Testis (tissue), 3 donors: ENCODE data around the gene TMEM185B. TPM values are rescaled to one million over a fixed set of nuclear protein-coding genes. Genes with fewer than 3 reads are reported as not detected.

Experiments used
- DNase-seq: peaks from one replicate; pipeline ENCODE4 v3.0.0-alpha.2; 2019
- H3K27ac ChIP-seq, 2 donors: fragments of 200-600 bp; sonication (generic); one replicate each; pipeline ENCODE4 v1.5.1; 2019
- H3K27me3 ChIP-seq: fragments of 200-600 bp; sonication (generic); one replicate; pipeline ENCODE4 v1.5.1; 2019
- H3K36me3 ChIP-seq: fragments of 200-600 bp; sonication (generic); one replicate; pipeline ENCODE4 v1.5.1; 2017; ENCODE audit warnings: low read depth; ENCODE audit errors: missing control alignments
- H3K4me1 ChIP-seq: fragments of 200-600 bp; sonication (generic); one replicate; pipeline ENCODE4 v1.5.1; 2019
- H3K4me3 ChIP-seq, 2 donors: fragments of 200-600 bp; sonication (generic); one replicate each; pipeline ENCODE4 v1.5.1; 2017 to 2019
- H3K9me3 ChIP-seq: fragments of 200-600 bp; sonication (generic); one replicate; pipeline ENCODE4 v1.5.1; 2017
- POLR2A ChIP-seq: fragments of 450-650 bp; IDR thresholded peaks from one replicate; pipeline ENCODE4 v1.6.1; 2017; ENCODE audit warnings: antibody characterized with exemption, mild to moderate bottlenecking, moderate library complexity
- WGBS, 2 donors: methylation state at CpG; one replicate each; pipeline ENCODE4 v1.1.5; 2018; 5-methylcytosine and 5-hydroxymethylcytosine counted together
- intact Hi-C: fragments of 100-400 bp; cut with DNase I; formaldehyde crosslinking; loops from one replicate; pipeline ENCODE4 v1.15.1; 2023; ENCODE audit warnings: low total_unique reads
- polyA plus RNA-seq: library from polyadenylated mRNA; stranded (reverse); fragments of 350-450 nt; fragmentation: Illumina TruSeq; extraction: RNeasy Lipid Tissue Mini Kit (QIAGEN cat#74804); gene quantifications from one replicate; pipeline ENCODE4 v1.2.3, GENCODE V29; 2014; ENCODE audit warnings: low read depth, low replicate concordance; ENCODE audit not compliant: insufficient read depth
- total RNA-seq, 2 donors: library from RNA; depleted of rRNA; stranded (reverse); fragments of >200 nt; gene quantifications; one replicate each; pipeline ENCODE4 v1.2.3, GENCODE V29; 2016
- TF ChIP-seq, protein P1 (sequence below), 3 experiments: fragments of 450-650 bp in 2 of 3; fragments of 200-600 bp in 1 of 3; sonication (generic) in 1 of 3; IDR thresholded peaks; one replicate each; pipeline ENCODE4 v1.5.1; 2016 to 2019; ENCODE audit warnings: antibody characterized with exemption in 3 of 3, mild to moderate bottlenecking in 2 of 3, moderate library complexity in 1 of 3

The TMEM185B gene
- total and polyA plus RNA-seq, 3 donors from 2014 or later = 41.2 to 72.5 (median 63.4) TPM

DNA sequence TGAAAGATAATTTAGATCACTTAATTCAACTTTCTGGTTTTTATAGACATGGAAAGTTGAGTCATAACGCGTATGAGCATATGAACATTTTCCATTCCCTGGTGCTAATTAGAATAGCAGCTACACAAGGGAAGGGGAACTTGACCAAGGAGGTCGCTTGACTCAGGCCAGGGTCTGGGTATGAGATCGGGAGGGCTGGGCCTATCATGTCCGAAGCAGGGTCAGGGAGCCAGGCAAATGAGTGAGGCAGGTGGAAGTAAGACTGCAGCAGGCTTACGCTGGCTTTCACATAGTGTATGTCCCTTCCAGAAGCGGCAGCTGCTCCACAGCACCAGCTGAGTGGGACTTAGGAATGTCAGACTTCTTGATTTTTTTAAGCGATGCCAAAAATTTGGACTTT, 44.1 kb upstream of the TMEM185B start:
- Histone ChIP-seq H3K27me3 (no peaks in the 10 kb centered on the region), H3K27ac (no peak overlapping the region), H3K36me3 (no peaks in the 10 kb centered on the region), H3K4me1 (peaks cover 2% of the 10 kb centered on the region), H3K4me3 (no peak overlapping the region), H3K9me3 (no peaks in the 10 kb centered on the region)
- 90 to 94% methylated on average over 8 of the region's 8 CpGs for WGBS, 2 donors
- intact Hi-C loops = no loop called here
- DNase-seq = no peak
- no peak for TF ChIP-seq POLR2A
- TF ChIP-seq, protein P1, sequence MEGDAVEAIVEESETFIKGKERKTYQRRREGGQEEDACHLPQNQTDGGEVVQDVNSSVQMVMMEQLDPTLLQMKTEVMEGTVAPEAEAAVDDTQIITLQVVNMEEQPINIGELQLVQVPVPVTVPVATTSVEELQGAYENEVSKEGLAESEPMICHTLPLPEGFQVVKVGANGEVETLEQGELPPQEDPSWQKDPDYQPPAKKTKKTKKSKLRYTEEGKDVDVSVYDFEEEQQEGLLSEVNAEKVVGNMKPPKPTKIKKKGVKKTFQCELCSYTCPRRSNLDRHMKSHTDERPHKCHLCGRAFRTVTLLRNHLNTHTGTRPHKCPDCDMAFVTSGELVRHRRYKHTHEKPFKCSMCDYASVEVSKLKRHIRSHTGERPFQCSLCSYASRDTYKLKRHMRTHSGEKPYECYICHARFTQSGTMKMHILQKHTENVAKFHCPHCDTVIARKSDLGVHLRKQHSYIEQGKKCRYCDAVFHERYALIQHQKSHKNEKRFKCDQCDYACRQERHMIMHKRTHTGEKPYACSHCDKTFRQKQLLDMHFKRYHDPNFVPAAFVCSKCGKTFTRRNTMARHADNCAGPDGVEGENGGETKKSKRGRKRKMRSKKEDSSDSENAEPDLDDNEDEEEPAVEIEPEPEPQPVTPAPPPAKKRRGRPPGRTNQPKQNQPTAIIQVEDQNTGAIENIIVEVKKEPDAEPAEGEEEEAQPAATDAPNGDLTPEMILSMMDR (IDR thresholded peaks at IDR 0.05) = no peak

DNA sequence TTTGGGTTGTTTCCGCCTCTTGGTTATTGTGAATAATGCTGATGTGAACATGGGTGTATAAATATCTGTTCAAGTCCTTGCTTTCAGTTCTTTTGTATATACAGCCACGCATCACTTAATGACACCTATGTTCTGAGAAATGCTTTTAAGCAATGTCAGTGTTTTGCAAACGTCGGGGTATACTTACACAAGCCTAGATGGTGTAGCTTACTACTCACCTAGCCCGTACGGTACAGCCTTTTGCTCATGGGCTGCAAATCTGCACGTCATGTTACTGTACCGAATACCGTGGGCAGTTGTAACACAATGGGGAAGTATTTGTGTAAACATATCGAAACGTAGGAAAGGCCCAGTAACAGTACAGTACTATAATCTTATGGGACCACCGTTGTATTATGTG, 41.8 kb upstream of the TMEM185B start:
- Histone ChIP-seq H3K9me3 (no peaks in the 10 kb centered on the region), H3K4me3 (no peak overlapping the region), H3K36me3 (no peaks in the 10 kb centered on the region), H3K4me1 (peaks cover 9% of the 10 kb centered on the region), H3K27me3 (no peaks in the 10 kb centered on the region), H3K27ac (no peak overlapping the region)
- 80 to 81% methylated on average over 12 of the region's 12 CpGs for WGBS, 2 donors
- DNase-seq = no peak
- intact Hi-C loops = no loop called here
- no peak for TF ChIP-seq POLR2A
- TF ChIP-seq, protein P1 (IDR thresholded peaks at IDR 0.05) = no peak

DNA sequence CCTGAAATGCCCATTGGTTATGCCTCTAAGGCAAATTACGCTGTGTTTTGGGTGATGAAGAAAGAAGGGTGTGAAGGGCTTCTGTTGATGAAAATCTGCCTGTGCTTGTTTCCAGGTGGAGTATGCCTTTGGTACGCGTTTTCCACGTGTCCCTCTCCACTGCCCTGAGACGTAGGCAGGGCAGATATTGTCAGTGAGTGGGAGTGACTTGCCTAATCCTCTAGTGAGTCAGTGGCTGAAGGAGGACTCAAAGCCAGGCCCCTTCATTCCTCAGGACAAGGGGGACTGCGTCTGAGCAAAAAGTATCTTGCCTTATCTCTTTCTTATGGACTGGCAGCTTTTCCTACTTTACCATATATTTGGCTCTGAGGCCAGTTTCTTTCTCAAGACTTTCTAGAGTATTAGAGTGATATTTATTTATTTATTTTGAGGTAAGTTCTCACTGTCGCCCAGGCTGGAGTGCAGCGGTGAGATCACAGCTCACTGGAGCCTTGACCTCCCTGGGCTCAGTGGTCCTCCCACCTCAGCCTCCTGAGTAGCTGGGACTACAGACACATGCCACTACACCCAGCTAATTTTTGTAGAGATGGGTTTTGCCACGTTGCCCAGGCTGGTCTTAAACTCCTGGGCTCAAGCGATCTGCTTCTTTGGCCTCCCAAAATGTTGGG, 39.7 kb upstream of the TMEM185B start:
- H3K27me3 ChIP-seq = no peaks in the 10 kb centered on the region
- no peak overlapping the region for H3K27ac ChIP-seq
- 67 to 68% methylated on average over 10 of the region's 10 CpGs for WGBS, 2 donors
- intact Hi-C loops = no loop called here
- H3K36me3 ChIP-seq = no peaks in the 10 kb centered on the region
- H3K9me3 ChIP-seq = no peaks in the 10 kb centered on the region
- H3K4me1 ChIP-seq = peaks cover 14% of the 10 kb centered on the region
- peak; percentile 38 for DNase-seq
- TF ChIP-seq, protein P1 (IDR thresholded peaks at IDR 0.05) = no peak
- TF ChIP-seq POLR2A = no peak
- H3K4me3 ChIP-seq = no peak overlapping the region

DNA sequence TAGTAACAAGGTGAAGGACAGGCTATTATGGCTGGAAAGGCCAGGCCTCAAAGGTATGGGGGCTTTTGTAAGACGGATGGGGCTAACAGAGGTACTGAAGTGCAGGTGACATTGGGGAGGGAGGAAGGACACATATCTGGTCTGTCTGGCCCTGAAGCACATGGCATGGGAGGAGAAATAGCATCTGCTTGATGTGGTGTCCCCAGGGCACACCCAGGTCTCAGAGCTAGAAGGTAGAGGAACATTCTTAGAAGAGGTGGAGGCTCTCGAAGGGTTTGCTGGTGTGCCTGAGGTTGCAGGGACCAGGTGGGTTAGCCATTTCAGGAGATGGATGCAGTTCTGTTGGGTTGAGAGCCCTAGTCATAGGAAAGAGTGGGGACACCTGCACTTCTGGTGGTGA, 39.0 kb upstream of the TMEM185B start:
- intact Hi-C loops = no loop called here
- H3K27me3 ChIP-seq = no peaks in the 10 kb centered on the region
- peaks cover 16% of the 10 kb centered on the region for H3K4me1 ChIP-seq
- 41 to 47% methylated on average over 2 of the region's 2 CpGs for WGBS, 2 donors
- no peak overlapping the region for H3K4me3 ChIP-seq
- no peaks in the 10 kb centered on the region for H3K36me3 ChIP-seq
- no peak overlapping the region for H3K27ac ChIP-seq
- no peak for TF ChIP-seq POLR2A
- TF ChIP-seq, protein P1 (IDR thresholded peaks at IDR 0.05) = no peak
- DNase-seq = no peak
- no peaks in the 10 kb centered on the region for H3K9me3 ChIP-seq

DNA sequence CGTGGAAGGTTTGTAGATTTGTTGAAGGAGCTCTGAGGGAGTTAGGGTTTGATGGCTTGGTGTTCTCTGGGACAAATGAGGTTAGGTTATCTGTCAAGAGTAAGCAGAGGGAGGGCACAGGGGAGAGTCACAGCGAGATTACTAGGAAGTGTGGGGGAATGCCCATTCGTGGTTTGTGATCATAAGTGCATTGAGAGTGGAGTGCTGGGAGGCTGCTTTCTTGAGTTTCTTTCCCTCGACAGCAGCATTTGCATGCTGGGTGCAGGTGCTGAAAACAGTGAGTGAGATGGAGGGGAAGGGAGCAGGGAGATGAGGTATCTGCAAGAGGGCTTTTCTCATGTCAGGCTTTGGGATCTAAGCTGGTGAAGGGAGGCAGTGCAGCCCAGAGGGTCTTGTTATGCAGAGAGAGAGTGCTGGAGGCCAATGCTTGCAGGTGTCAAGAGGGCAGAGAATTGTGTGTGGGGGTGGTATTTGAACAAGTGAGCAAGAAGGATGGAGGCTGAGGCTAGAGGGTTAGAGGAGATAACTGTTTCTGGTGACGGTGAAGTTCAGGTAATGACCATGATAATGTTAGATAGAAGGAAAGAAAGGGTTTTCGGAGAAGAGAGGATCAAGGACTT, 38.3 kb upstream of the TMEM185B start:
- Histone ChIP-seq H3K4me1 (peaks cover 16% of the 10 kb centered on the region), H3K27me3 (no peaks in the 10 kb centered on the region), H3K27ac (no peak overlapping the region), H3K9me3 (no peaks in the 10 kb centered on the region), H3K4me3 (no peak overlapping the region), H3K36me3 (no peaks in the 10 kb centered on the region)
- 71 to 81% methylated on average over 6 of the region's 6 CpGs for WGBS, 2 donors
- no peak for DNase-seq
- TF ChIP-seq POLR2A = no peak
- TF ChIP-seq, protein P1 (IDR thresholded peaks at IDR 0.05) = no peak
- intact Hi-C loops = no loop called here
